ENCODE data around the gene RAB39A.

GRCh38 chr11:107963091-107963490 is 34.8 kb downstream of the RAB39A start:
- TF ChIP-seq CTCF (conservative IDR thresholded peaks at IDR 0.05 in 1 of 2, IDR thresholded peaks at IDR 0.05 in 1 of 2; ENCODE audit: low read depth in 1 of 2, low read length in 2 of 2) (no peak), EZH2 (IDR thresholded peaks at IDR 0.05; ENCODE audit: low read length, missing control alignments) (no peak)
